B cell (primary cell): Measurements from ENCODE around the gene XXYLT1.

Experiments used
- CTCF ChIP-seq: fragments of 200-600 bp; IDR thresholded peaks from one replicate; pipeline ENCODE4 v1.8.0; 2022; ENCODE audit warnings: antibody characterized with exemption, mild to moderate bottlenecking
- EZH2 ChIP-seq: IDR thresholded peaks from 2 replicates; pipeline ENCODE4 v1.6.1; 2012; ENCODE audit warnings: borderline replicate concordance, low read depth, mild to moderate bottlenecking, moderate library complexity, low read length; ENCODE audit not compliant: insufficient read depth, poor library complexity, severe bottlenecking

GRCh38 chr3:195247863-195248189 is 23.1 kb downstream of the XXYLT1 start:
- TF ChIP-seq EZH2 (no peak), CTCF (no peak)
